ENCODE data around the gene SNAPC2.

SNAPC2 gene

DNA sequence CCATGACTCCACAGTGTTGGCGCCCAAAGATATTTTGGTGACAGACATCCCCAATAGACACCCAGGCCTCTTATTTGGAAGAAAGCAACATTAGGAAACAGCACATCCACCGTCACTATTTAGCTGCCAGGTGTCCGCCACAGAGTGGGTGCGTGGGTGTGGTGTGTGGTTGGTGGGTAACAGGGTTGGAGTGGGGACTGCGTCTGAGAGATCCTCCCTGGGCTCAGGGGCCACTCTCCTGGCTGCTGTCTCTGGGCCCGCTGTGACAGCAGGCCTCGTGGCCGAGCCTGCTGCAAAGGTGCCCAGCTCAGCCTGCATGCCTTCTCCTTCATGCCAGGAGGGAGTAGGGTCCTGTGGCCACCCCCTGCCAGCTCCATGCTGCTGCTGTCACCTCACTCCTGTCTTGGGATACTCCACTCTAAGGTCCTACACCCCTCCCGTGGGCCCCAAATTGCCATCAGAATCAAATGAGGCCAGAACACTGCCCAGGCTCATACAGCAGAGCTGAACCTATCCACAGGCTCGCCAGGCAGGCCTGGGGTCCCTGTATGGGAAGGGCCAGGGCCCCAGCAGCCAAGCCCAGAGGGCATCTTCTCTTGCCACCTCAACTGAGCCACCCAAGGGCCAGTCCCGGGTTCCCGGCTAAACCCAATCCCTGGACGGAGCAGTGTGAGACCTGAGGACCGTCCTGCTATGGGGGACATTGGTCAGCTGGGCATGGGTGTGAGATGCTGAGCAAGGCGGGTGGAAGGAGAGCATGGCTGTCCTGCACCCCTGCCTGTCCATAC is 48.1 kb downstream of the SNAPC2 start:
- no peak for DNase-seq (ENCODE audit: low read depth)

DNA sequence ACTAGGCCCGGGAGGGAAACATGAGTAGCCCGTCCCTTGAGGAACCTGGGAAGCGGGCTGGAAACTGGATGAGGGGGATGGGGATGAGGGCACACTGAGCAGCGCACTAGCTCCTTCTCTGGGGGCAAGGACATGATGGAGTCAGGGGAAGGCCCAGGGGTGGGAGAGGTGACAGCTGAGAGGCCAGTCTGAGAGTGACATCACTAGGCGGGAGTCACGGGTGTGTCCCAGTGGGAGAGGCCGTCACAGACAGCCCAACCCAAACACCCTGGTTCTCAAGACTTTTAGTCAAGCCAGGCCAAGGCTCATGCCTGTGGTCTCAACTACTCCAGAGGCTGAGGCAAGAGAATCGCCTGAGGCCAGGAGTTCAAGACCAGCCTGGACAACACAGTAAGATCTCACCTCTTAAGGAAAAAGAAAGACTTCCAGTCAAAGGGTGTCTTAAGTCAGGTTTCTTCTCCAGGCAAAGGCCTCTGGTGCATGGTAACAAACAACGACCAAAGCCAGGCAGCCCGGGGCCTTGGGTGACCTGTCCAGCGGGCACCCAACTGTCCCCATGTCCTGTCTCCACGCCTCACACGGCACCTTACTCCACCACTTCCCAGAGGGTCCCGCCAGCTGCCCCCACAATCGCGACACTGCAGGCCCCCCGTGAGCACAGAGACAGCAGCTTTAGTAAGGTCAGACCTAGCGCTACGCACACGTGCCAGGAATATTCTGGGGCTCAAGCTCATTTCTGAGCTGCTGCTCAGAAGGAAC is 48.8 kb downstream of the SNAPC2 start:
- DNase-seq (ENCODE audit: low read depth), result no peak

DNA sequence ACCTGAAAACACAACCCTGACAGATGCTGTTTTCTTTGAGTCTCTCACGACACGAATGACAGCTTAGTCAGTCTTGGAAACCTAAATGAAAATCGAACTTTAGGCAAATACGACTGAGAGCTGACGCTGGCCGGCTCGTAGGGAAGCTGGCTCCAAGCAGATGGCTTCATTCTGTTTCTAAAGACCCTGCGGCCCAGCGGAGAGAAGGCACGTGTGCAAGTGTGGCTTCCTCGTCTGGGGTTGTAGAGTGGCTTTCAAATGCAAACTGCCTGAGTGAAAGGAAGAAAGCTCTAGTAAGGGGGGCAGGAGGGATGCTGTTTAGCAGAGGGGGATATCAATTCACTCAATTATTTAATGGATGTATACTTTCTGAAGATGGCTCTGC is 49.4 kb downstream of the SNAPC2 start:
- no peak for DNase-seq (ENCODE audit: low read depth)

GRCh38 chr19:7970716-7971448 is 50.7 kb downstream of the SNAPC2 start:
- no peak for DNase-seq (ENCODE audit: low read depth)

- DNase-seq (ENCODE audit: low read depth), result no peak
Measured at GRCh38 chr19:7971553-7972520, 51.7 kb downstream of the SNAPC2 start.

All from HS-27A (cell line).